HEK293 (cell line): ENCODE measurements around the gene TBX4.

ENCODE experiments used
- HOXD13 ChIP-seq: sonication (generic); formaldehyde crosslinking; IDR thresholded peaks from 2 replicates; pipeline ENCODE4 v1.8.0; 2022; ENCODE audit warnings: missing genetic modification reagents, borderline replicate concordance
- PRDM2 ChIP-seq: fragments of 450-650 bp; formaldehyde crosslinking; IDR thresholded peaks from 2 replicates; pipeline ENCODE4 v1.5.1; 2016; ENCODE audit warnings: missing biosample characterization, missing genetic modification characterization, borderline replicate concordance
- ZBTB10 ChIP-seq: fragments of 450-650 bp; formaldehyde crosslinking; IDR thresholded peaks from 2 replicates; pipeline ENCODE4 v1.5.1; 2016; ENCODE audit warnings: missing biosample characterization, missing genetic modification characterization
- ZBTB20 ChIP-seq: fragments of 450-650 bp; formaldehyde crosslinking; IDR thresholded peaks from 2 replicates; pipeline ENCODE4 v1.5.1; 2016; ENCODE audit warnings: missing biosample characterization, missing genetic modification characterization
- ZNF18 ChIP-seq: fragments of 450-650 bp; formaldehyde crosslinking; IDR thresholded peaks from 2 replicates; pipeline ENCODE4 v1.5.1; 2016; ENCODE audit warnings: missing biosample characterization, missing genetic modification characterization
- ZNF2 ChIP-seq: fragments of 450-650 bp; formaldehyde crosslinking; IDR thresholded peaks from 2 replicates; pipeline ENCODE4 v1.5.1; 2016; ENCODE audit warnings: missing biosample characterization, missing genetic modification characterization
- ZNF280C ChIP-seq: fragments of 450-650 bp; formaldehyde crosslinking; IDR thresholded peaks from 2 replicates; pipeline ENCODE4 v1.5.1; 2016; ENCODE audit warnings: missing biosample characterization, missing genetic modification characterization
- ZNF366 ChIP-seq: fragments of 450-650 bp; formaldehyde crosslinking; conservative IDR thresholded peaks from 2 replicates; pipeline ENCODE4 v1.5.1; 2016; ENCODE audit warnings: missing biosample characterization, missing genetic modification characterization
- ZNF404 ChIP-seq: fragments of 450-650 bp; formaldehyde crosslinking; IDR thresholded peaks from 2 replicates; pipeline ENCODE4 v1.5.1; 2017; ENCODE audit warnings: missing biosample characterization, missing genetic modification characterization
- ZNF48 ChIP-seq: fragments of 450-650 bp; formaldehyde crosslinking; IDR thresholded peaks from 2 replicates; pipeline ENCODE4 v1.5.1; 2016; ENCODE audit warnings: missing biosample characterization, missing genetic modification characterization
- ZNF561 ChIP-seq: fragments of 450-650 bp; IDR thresholded peaks from 2 replicates; pipeline ENCODE4 v1.5.1; 2018; ENCODE audit warnings: missing biosample characterization, missing genetic modification characterization, borderline replicate concordance
- ZNF629 ChIP-seq: fragments of 450-650 bp; formaldehyde crosslinking; IDR thresholded peaks from 2 replicates; pipeline ENCODE4 v1.5.1; 2017; ENCODE audit warnings: missing biosample characterization, missing genetic modification characterization
- ZNF670 ChIP-seq: fragments of 450-650 bp; formaldehyde crosslinking; IDR thresholded peaks from 2 replicates; pipeline ENCODE4 v1.5.1; 2016; ENCODE audit warnings: missing biosample characterization, missing genetic modification characterization, low read depth
- ZNF707 ChIP-seq: fragments of 450-650 bp; formaldehyde crosslinking; IDR thresholded peaks from 2 replicates; pipeline ENCODE4 v1.5.1; 2016; ENCODE audit warnings: missing biosample characterization, missing genetic modification characterization
- ZNF76 ChIP-seq: fragments of 450-650 bp; formaldehyde crosslinking; IDR thresholded peaks from 2 replicates; pipeline ENCODE4; 2016; ENCODE audit warnings: low read depth, missing biosample characterization, missing genetic modification characterization, borderline replicate concordance
- TF ChIP-seq, protein P1 (sequence below): fragments of 450-650 bp; formaldehyde crosslinking; IDR thresholded peaks from 2 replicates; pipeline ENCODE4 v1.5.1; 2017; ENCODE audit warnings: missing biosample characterization, missing genetic modification characterization
- TF ChIP-seq, protein P2 (sequence below): fragments of 450-650 bp; formaldehyde crosslinking; IDR thresholded peaks from 2 replicates; pipeline ENCODE4 v1.5.1; 2016; ENCODE audit warnings: missing biosample characterization, missing genetic modification characterization
- TF ChIP-seq, protein P3 (sequence below): fragments of 450-650 bp; formaldehyde crosslinking; conservative IDR thresholded peaks from 2 replicates; pipeline ENCODE4 v1.5.1; 2016; ENCODE audit warnings: low read depth, missing biosample characterization, missing genetic modification characterization

TBX4 gene

GRCh38 chr17:61409301-61410112, 42.7 kb upstream of the TBX4 start (continued):
- TF ChIP-seq ZNF48 (tag by site-specific recombination), result no peak
- peak; percentile 41; the same call in 1 of the 2 replicates for TF ChIP-seq ZNF561 (tag by site-specific recombination)
- TF ChIP-seq ZNF18 (tag by site-specific recombination), result no peak
- TF ChIP-seq, protein P1, sequence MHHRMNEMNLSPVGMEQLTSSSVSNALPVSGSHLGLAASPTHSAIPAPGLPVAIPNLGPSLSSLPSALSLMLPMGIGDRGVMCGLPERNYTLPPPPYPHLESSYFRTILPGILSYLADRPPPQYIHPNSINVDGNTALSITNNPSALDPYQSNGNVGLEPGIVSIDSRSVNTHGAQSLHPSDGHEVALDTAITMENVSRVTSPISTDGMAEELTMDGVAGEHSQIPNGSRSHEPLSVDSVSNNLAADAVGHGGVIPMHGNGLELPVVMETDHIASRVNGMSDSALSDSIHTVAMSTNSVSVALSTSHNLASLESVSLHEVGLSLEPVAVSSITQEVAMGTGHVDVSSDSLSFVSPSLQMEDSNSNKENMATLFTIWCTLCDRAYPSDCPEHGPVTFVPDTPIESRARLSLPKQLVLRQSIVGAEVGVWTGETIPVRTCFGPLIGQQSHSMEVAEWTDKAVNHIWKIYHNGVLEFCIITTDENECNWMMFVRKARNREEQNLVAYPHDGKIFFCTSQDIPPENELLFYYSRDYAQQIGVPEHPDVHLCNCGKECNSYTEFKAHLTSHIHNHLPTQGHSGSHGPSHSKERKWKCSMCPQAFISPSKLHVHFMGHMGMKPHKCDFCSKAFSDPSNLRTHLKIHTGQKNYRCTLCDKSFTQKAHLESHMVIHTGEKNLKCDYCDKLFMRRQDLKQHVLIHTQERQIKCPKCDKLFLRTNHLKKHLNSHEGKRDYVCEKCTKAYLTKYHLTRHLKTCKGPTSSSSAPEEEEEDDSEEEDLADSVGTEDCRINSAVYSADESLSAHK (tag by site-specific recombination), result no peak
- no peak for TF ChIP-seq ZBTB10 (tag by site-specific recombination)
- TF ChIP-seq HOXD13, result no peak
- TF ChIP-seq, protein P2, sequence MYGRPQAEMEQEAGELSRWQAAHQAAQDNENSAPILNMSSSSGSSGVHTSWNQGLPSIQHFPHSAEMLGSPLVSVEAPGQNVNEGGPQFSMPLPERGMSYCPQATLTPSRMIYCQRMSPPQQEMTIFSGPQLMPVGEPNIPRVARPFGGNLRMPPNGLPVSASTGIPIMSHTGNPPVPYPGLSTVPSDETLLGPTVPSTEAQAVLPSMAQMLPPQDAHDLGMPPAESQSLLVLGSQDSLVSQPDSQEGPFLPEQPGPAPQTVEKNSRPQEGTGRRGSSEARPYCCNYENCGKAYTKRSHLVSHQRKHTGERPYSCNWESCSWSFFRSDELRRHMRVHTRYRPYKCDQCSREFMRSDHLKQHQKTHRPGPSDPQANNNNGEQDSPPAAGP (tag by site-specific recombination), result no peak
- TF ChIP-seq ZNF707 (tag by site-specific recombination), result no peak
- TF ChIP-seq ZBTB20 (tag by site-specific recombination), result peak; percentile 26; the same call in 1 of the 2 replicates
- no peak for TF ChIP-seq ZNF76 (tag by site-specific recombination)
- TF ChIP-seq ZNF280C (tag by site-specific recombination), result no peak
- TF ChIP-seq PRDM2 (tag by site-specific recombination), result no peak
- TF ChIP-seq ZNF670, result no peak
- no peak for TF ChIP-seq ZNF366 (tag by site-specific recombination)
- no peak for TF ChIP-seq ZNF2 (tag by site-specific recombination)
- no peak for TF ChIP-seq ZNF629 (tag by site-specific recombination)
- TF ChIP-seq ZNF404 (tag by site-specific recombination), result no peak
- TF ChIP-seq, protein P3, sequence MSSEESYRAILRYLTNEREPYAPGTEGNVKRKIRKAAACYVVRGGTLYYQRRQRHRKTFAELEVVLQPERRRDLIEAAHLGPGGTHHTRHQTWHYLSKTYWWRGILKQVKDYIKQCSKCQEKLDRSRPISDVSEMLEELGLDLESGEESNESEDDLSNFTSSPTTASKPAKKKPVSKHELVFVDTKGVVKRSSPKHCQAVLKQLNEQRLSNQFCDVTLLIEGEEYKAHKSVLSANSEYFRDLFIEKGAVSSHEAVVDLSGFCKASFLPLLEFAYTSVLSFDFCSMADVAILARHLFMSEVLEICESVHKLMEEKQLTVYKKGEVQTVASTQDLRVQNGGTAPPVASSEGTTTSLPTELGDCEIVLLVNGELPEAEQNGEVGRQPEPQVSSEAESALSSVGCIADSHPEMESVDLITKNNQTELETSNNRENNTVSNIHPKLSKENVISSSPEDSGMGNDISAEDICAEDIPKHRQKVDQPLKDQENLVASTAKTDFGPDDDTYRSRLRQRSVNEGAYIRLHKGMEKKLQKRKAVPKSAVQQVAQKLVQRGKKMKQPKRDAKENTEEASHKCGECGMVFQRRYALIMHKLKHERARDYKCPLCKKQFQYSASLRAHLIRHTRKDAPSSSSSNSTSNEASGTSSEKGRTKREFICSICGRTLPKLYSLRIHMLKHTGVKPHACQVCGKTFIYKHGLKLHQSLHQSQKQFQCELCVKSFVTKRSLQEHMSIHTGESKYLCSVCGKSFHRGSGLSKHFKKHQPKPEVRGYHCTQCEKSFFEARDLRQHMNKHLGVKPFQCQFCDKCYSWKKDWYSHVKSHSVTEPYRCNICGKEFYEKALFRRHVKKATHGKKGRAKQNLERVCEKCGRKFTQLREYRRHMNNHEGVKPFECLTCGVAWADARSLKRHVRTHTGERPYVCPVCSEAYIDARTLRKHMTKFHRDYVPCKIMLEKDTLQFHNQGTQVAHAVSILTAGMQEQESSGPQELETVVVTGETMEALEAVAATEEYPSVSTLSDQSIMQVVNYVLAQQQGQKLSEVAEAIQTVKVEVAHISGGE, result no peak
